IMR-90 (cell line): ENCODE data around the gene CNPY1.

Source experiments
- CEBPB ChIP-seq: IDR thresholded peaks from 2 replicates; pipeline ENCODE4 v1.6.1; 2012; ENCODE audit warnings: low read depth, low read length, improper control_type of control experiment
- CTCF ChIP-seq: conservative IDR thresholded peaks from 2 replicates; pipeline ENCODE4 v1.5.1; 2012; ENCODE audit warnings: mild to moderate bottlenecking, low read depth, low read length, improper control_type of control experiment
- MXI1 ChIP-seq: IDR thresholded peaks from 2 replicates; pipeline ENCODE4 v1.6.1; 2012; ENCODE audit warnings: low read depth, mild to moderate bottlenecking, low read length, moderate library complexity, borderline replicate concordance
- NFE2L2 ChIP-seq: fragments of 150-350 bp; IDR thresholded peaks from 2 replicates; pipeline ENCODE4 v1.6.1; 2016; ENCODE audit warnings: low read depth, mild to moderate bottlenecking, low read length
- POLR2A ChIP-seq: IDR thresholded peaks from 2 replicates; pipeline ENCODE4 v1.6.1; 2012; ENCODE audit warnings: mild to moderate bottlenecking, low read depth, low read length
- RFX5 ChIP-seq: IDR thresholded peaks from 2 replicates; pipeline ENCODE4 v1.8.0; 2012; ENCODE audit warnings: low read depth, mild to moderate bottlenecking, low read length, moderate library complexity
- SMC3 ChIP-seq: fragments of 150-350 bp; IDR thresholded peaks from 2 replicates; pipeline ENCODE4 v1.6.1; 2016; ENCODE audit warnings: low read depth, mild to moderate bottlenecking, antibody characterized with exemption, low read length, moderate library complexity
- TF ChIP-seq, protein P1 (sequence below): fragments of 150-350 bp; IDR thresholded peaks from 2 replicates; pipeline ENCODE4 v1.6.1; 2017; ENCODE audit warnings: mild to moderate bottlenecking, antibody characterized with exemption, low read length, low read depth

DNA sequence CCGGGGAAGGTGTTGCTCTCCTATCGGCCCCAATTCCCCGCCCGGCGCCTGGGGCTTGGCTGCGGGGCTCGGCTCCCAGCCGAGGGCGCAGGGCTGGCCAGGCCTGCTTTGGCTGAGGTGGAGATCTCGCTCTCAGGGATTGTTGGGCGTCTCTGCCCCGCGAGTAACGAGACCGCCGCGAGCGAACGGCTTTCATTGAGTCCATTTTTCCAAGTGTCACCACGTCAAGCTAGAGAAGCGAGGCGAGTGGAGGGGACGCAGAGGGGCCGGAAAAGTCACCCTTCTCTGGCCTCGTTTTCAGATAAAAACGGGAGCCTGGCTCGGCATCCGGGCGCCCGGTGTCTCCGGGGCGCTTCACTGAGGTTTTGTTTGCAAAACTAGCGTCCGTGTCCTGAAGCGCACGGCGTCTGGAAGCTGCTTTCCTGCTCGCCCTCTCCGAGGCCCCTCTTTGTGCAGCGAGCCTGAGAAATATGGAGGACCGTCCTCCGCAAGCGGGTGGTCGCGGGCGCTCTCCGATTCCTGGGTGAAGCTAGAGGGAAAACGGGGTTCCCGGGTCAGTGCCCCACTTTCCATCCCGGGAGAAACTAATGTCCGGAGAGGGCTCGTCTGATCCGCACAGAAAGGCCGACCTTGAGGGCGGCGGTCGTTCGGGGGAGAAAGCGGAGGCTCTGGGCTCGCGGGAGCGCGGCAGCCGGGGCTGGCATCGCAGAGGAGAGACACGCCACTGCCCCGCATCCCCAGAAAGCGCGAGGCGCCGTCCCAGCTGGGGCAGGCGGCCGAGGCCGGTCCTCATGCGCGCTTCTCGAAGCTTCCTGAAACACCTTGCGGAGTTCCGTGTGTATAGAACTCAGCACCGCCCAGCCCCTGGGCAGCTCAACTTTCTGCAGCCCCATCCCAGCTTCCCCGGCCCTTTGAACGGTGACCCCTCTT is 91.9 kb downstream of the CNPY1 start:
- TF ChIP-seq POLR2A (no peak), MXI1 (no peak), CTCF (no peak), CEBPB (no peak), RFX5 (no peak), SMC3 (no peak), NFE2L2 (no peak)
- TF ChIP-seq, protein P1, sequence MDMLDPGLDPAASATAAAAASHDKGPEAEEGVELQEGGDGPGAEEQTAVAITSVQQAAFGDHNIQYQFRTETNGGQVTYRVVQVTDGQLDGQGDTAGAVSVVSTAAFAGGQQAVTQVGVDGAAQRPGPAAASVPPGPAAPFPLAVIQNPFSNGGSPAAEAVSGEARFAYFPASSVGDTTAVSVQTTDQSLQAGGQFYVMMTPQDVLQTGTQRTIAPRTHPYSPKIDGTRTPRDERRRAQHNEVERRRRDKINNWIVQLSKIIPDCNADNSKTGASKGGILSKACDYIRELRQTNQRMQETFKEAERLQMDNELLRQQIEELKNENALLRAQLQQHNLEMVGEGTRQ = no peak
